Transverse colon (tissue), 4 donors: ENCODE results near the gene ARID4B.

ENCODE experiments used
- EP300 ChIP-seq: sonication (generic); formaldehyde crosslinking; IDR thresholded peaks from one replicate; pipeline ENCODE4 v1.6.1; 2017; ENCODE audit warnings: antibody characterized with exemption, low read depth
- POLR2A ChIP-seq: fragments of 450-650 bp; IDR thresholded peaks from one replicate; pipeline ENCODE4 v1.6.1; 2016; ENCODE audit warnings: antibody characterized with exemption, mild to moderate bottlenecking, moderate library complexity
- POLR2AphosphoS5 ChIP-seq, 3 donors: sonication (generic); formaldehyde crosslinking; IDR thresholded peaks; one replicate each; pipeline ENCODE4 v1.6.1; 2016; ENCODE audit warnings: antibody characterized with exemption in 3 of 3
- TF ChIP-seq, protein P1 (sequence below), 5 experiments: fragments of 200-600 bp in 3 of 5; fragments of 450-650 bp in 2 of 5; sonication (generic) in 3 of 5; IDR thresholded peaks; 1 replicate in 2 of 5; 2 replicates in 3 of 5; pipeline ENCODE4 v1.5.1; 2016 to 2017; ENCODE audit warnings: antibody characterized with exemption in 5 of 5, inconsistent platforms in 3 of 5, mild to moderate bottlenecking in 2 of 5, moderate library complexity in 1 of 5

DNA sequence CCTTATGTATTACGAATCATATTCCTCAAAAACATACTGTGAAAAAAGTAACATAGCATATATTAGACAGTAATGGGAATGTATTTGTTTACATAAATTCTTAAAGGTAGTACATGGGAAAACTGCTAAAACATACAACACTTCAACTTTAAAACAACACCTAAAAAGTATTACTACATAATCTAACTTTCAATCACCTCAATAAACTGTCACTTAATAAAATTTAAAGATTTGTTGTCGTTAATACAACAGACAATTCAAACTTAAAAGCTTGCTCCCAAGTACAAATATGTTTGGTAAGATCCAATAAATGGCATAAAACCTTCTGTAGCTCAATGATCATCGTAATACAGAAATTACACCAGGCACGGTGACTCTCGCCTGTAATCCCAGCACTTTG lies 3.7 kb downstream of the ARID4B start:
- TF ChIP-seq POLR2AphosphoS5 (IDR thresholded peaks at IDR 0.05), result no peak
- TF ChIP-seq, protein P1, sequence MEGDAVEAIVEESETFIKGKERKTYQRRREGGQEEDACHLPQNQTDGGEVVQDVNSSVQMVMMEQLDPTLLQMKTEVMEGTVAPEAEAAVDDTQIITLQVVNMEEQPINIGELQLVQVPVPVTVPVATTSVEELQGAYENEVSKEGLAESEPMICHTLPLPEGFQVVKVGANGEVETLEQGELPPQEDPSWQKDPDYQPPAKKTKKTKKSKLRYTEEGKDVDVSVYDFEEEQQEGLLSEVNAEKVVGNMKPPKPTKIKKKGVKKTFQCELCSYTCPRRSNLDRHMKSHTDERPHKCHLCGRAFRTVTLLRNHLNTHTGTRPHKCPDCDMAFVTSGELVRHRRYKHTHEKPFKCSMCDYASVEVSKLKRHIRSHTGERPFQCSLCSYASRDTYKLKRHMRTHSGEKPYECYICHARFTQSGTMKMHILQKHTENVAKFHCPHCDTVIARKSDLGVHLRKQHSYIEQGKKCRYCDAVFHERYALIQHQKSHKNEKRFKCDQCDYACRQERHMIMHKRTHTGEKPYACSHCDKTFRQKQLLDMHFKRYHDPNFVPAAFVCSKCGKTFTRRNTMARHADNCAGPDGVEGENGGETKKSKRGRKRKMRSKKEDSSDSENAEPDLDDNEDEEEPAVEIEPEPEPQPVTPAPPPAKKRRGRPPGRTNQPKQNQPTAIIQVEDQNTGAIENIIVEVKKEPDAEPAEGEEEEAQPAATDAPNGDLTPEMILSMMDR (IDR thresholded peaks at IDR 0.05), result no peak
- TF ChIP-seq POLR2A, result no peak
- no peak for TF ChIP-seq EP300
